HepG2 (cell line): ENCODE data around the gene HDLBP. TPM values are rescaled to one million over a fixed set of nuclear protein-coding genes. Genes with fewer than 3 reads are reported as not detected.
A peak's percentile ranks its signal among the peaks of the same experiment; 100 is the strongest.

Experiments
- CENPT ChIP-seq: sonication (generic); formaldehyde crosslinking; IDR thresholded peaks from 2 replicates; pipeline ENCODE4 v1.8.0; 2022; ENCODE audit warnings: low read depth, mild to moderate bottlenecking, moderate library complexity, missing genetic modification reagents
- FOSL2 ChIP-seq: sonication (generic); formaldehyde crosslinking; IDR thresholded peaks from 2 replicates; pipeline ENCODE4 v1.4.0; 2020; ENCODE audit warnings: missing genetic modification reagents
- FOXP1 ChIP-seq, 2 experiments: fragments of 450-650 bp in 1 of 2; IDR thresholded peaks; 2 replicates each; pipeline ENCODE4 v1.6.1; 2017 to 2018; ENCODE audit warnings: antibody characterized with exemption in 1 of 2
- GPN1 ChIP-seq: sonication (generic); formaldehyde crosslinking; IDR thresholded peaks from 2 replicates; pipeline ENCODE4 v1.5.1; 2020; ENCODE audit warnings: missing genetic modification reagents, borderline replicate concordance
- HDAC2 ChIP-seq: sonication (generic); formaldehyde crosslinking; IDR thresholded peaks from 2 replicates; pipeline ENCODE4 v1.4.0; 2020; ENCODE audit warnings: missing genetic modification reagents
- HNRNPK ChIP-seq: fragments of 200-400 bp; formaldehyde crosslinking; IDR thresholded peaks from 2 replicates; pipeline ENCODE4 v1.6.1; 2018; ENCODE audit warnings: low read length, low read depth, moderate library complexity, mild to moderate bottlenecking; ENCODE audit not compliant: poor library complexity, severe bottlenecking
- MBNL3 ChIP-seq: fragments of 250-450 bp; sonication (Bioruptor Pico); conservative IDR thresholded peaks from 2 replicates; pipeline ENCODE4 v1.8.0; 2022; ENCODE audit warnings: mild to moderate bottlenecking, inconsistent platforms
- MXI1 ChIP-seq: IDR thresholded peaks from 3 replicates; pipeline ENCODE4 v1.6.1; 2012; ENCODE audit warnings: low read depth, low read length, inconsistent platforms, borderline replicate concordance
- NONO ChIP-seq, 2 experiments: fragments of 450-650 bp in 1 of 2; sonication (generic) in 1 of 2; formaldehyde crosslinking in 1 of 2; IDR thresholded peaks in 1 of 2; conservative IDR thresholded peaks in 1 of 2; 2 replicates each; pipeline versions ENCODE4 v1.6.1 to v1.8.0; 2017 to 2022; ENCODE audit warnings: mild to moderate bottlenecking in 1 of 2, missing genetic modification reagents in 1 of 2, moderate library complexity in 1 of 2
- PHF21A ChIP-seq: sonication (generic); formaldehyde crosslinking; IDR thresholded peaks from 2 replicates; pipeline ENCODE4 v1.5.0; 2020; ENCODE audit warnings: mild to moderate bottlenecking, missing genetic modification reagents
- RBM22 ChIP-seq: fragments of 200-400 bp; formaldehyde crosslinking; optimal IDR thresholded peaks from 2 replicates; pipeline ENCODE3; 2017; ENCODE audit warnings: mild to moderate bottlenecking, low read length, moderate library complexity
- SMAD3 ChIP-seq: sonication (generic); formaldehyde crosslinking; IDR thresholded peaks from 2 replicates; pipeline ENCODE4 v1.4.0; 2020; ENCODE audit warnings: missing genetic modification reagents
- SP2 ChIP-seq: sonication (generic); formaldehyde crosslinking; IDR thresholded peaks from 2 replicates; pipeline ENCODE4 v1.5.1; 2020; ENCODE audit warnings: mild to moderate bottlenecking, missing genetic modification reagents
- TCF7 ChIP-seq: sonication (generic); IDR thresholded peaks from 2 replicates; pipeline ENCODE4 v1.6.1; 2016; ENCODE audit warnings: antibody characterized with exemption, low read depth
- TMF1 ChIP-seq: sonication (generic); formaldehyde crosslinking; IDR thresholded peaks from 2 replicates; pipeline ENCODE4 v1.8.1; 2022; ENCODE audit warnings: low read depth, missing genetic modification reagents
- ZC3H13 ChIP-seq: sonication (generic); formaldehyde crosslinking; IDR thresholded peaks from 2 replicates; pipeline ENCODE4 v1.8.1; 2023; ENCODE audit warnings: mild to moderate bottlenecking, missing genetic modification reagents, moderate library complexity
- ZMYM3 ChIP-seq: sonication (generic); formaldehyde crosslinking; IDR thresholded peaks from 2 replicates; pipeline ENCODE4 v1.5.1; 2020; ENCODE audit warnings: mild to moderate bottlenecking, missing genetic modification reagents
- ZNF235 ChIP-seq: sonication (generic); formaldehyde crosslinking; IDR thresholded peaks from 2 replicates; pipeline ENCODE4 v1.8.1; 2023; ENCODE audit warnings: mild to moderate bottlenecking, missing genetic modification reagents, borderline replicate concordance
- ZNF556 ChIP-seq: sonication (generic); formaldehyde crosslinking; IDR thresholded peaks from 2 replicates; pipeline ENCODE4 v1.4.0; 2020; ENCODE audit warnings: mild to moderate bottlenecking, missing genetic modification reagents, borderline replicate concordance
- ZNF879 ChIP-seq: sonication (generic); formaldehyde crosslinking; IDR thresholded peaks from 2 replicates; pipeline ENCODE4 v1.8.1; 2023; ENCODE audit warnings: missing genetic modification reagents
- ZSCAN25 ChIP-seq: sonication (generic); formaldehyde crosslinking; IDR thresholded peaks from 2 replicates; pipeline ENCODE4 v1.8.0; 2022; ENCODE audit warnings: mild to moderate bottlenecking, missing genetic modification reagents
- polyA plus RNA-seq, 8 experiments: library from polyadenylated mRNA; depleted of rRNA in 3 of 8; stranded (reverse) in 7 of 8; unstranded in 1 of 8; fragments of >200 nt; fragmentation: Illumina TruSeq in 4 of 8; extraction: Trizol in 4 of 8; gene quantifications; 2 replicates each; pipeline versions ENCODE4 v1.2.1 to v1.2.3, GENCODE V29; 2011 to 2016; ENCODE audit warnings: low read depth in 4 of 8, missing spikeins in 1 of 8, mixed read lengths in 1 of 8; ENCODE audit not compliant: insufficient read depth in 1 of 8
- total RNA-seq, 5 experiments: library from RNA; depleted of rRNA; stranded (reverse); fragments of >200 nt; fragmentation: Illumina TruSeq; extraction: Trizol; gene quantifications; 2 replicates each; pipeline ENCODE4 v1.2.3, GENCODE V29; 2016; ENCODE audit warnings: low read depth in 1 of 5
- TF ChIP-seq, protein P1 (sequence below): sonication (generic); formaldehyde crosslinking; IDR thresholded peaks from 2 replicates; pipeline ENCODE4 v1.5.0; 2020; ENCODE audit warnings: mild to moderate bottlenecking, missing genetic modification reagents
- TF ChIP-seq, protein P2 (sequence below): sonication (generic); formaldehyde crosslinking; conservative IDR thresholded peaks from 2 replicates; pipeline ENCODE4 v1.8.0; 2022; ENCODE audit warnings: missing genetic modification reagents
- TF ChIP-seq, protein P3 (sequence below): sonication (generic); formaldehyde crosslinking; conservative IDR thresholded peaks from 2 replicates; pipeline ENCODE4 v1.8.0; 2022; ENCODE audit warnings: mild to moderate bottlenecking, moderate library complexity, missing genetic modification reagents

The HDLBP gene
- total and polyA plus RNA-seq, 2 of the 13 experiments (the other 11 are each of a cell fraction or from before 2014, with no cell fraction given): 464 to 707 TPM

DNA sequence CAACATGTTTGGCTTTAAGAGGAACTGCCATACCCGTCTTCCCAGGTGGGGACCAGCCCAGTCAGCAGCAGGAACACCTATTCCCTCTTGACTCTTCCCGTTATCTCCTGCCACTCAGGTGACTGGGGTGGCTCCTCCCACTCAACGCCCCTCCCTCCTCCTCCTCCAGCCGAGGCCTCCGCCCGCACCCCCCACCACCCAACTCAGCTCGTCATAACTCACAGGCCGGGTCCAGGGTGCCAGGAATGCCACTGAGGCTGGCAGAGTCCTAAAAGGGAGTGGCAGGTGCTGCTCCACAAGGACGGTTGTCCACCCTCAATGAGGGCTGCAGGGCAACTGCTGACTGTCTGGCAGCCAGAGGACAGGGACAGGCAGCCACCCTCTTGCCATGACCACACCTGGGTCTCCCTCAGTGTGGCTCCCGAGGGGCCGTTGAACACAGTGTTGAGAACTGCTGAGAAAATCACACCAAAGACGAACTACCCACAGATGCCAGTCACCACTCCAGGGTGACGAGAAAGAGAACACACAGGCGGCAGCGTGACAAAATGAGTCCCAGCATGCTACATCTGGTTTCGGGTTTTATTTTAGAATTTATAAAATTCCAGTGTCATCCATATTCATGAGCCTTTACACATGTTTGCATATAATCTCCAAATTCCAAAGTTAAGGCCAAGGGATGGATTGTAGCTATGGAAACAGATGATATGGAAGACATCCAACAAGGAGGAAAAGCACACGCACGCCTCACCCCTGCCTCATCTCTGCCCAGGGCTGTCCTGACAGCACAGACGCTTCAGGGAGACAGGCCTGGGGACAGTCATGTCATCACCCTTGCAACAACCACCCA is 88.5 kb downstream of the HDLBP start (continued):
- TF ChIP-seq, protein P1, sequence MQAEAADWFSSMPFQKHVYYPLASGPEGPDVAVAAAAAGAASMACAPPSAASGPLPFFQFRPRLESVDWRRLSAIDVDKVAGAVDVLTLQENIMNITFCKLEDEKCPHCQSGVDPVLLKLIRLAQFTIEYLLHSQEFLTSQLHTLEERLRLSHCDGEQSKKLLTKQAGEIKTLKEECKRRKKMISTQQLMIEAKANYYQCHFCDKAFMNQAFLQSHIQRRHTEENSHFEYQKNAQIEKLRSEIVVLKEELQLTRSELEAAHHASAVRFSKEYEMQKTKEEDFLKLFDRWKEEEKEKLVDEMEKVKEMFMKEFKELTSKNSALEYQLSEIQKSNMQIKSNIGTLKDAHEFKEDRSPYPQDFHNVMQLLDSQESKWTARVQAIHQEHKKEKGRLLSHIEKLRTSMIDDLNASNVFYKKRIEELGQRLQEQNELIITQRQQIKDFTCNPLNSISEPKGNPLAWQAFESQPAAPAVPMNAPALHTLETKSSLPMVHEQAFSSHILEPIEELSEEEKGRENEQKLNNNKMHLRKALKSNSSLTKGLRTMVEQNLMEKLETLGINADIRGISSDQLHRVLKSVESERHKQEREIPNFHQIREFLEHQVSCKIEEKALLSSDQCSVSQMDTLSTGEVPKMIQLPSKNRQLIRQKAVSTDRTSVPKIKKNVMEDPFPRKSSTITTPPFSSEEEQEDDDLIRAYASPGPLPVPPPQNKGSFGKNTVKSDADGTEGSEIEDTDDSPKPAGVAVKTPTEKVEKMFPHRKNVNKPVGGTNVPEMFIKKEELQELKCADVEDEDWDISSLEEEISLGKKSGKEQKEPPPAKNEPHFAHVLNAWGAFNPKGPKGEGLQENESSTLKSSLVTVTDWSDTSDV (CRISPR knock-in tag): no peak
- TF ChIP-seq, protein P2, sequence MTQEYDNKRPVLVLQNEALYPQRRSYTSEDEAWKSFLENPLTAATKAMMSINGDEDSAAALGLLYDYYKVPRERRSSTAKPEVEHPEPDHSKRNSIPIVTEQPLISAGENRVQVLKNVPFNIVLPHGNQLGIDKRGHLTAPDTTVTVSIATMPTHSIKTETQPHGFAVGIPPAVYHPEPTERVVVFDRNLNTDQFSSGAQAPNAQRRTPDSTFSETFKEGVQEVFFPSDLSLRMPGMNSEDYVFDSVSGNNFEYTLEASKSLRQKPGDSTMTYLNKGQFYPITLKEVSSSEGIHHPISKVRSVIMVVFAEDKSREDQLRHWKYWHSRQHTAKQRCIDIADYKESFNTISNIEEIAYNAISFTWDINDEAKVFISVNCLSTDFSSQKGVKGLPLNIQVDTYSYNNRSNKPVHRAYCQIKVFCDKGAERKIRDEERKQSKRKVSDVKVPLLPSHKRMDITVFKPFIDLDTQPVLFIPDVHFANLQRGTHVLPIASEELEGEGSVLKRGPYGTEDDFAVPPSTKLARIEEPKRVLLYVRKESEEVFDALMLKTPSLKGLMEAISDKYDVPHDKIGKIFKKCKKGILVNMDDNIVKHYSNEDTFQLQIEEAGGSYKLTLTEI (CRISPR knock-in tag): no peak
- TF ChIP-seq CENPT (CRISPR knock-in tag) (0 out of 2 replicates have a peak, but pooled peaks have one; percentile 18), ZC3H13 (CRISPR knock-in tag) (peak; percentile 30; the same call in 1 of the 2 replicates), NONO (IDR thresholded peaks at IDR 0.05) (no peak), NONO (CRISPR knock-in tag; conservative IDR thresholded peaks at IDR 0.05) (no peak), HDAC2 (no peak), MBNL3 (CRISPR knock-in tag) (no peak), ZMYM3 (CRISPR knock-in tag) (no peak), MXI1 (no peak), ZSCAN25 (CRISPR knock-in tag) (peak; percentile 89), FOXP1 (IDR thresholded peaks at IDR 0.05) (no peak), FOXP1 (CRISPR knock-in tag; IDR thresholded peaks at IDR 0.05) (no peak), SP2 (CRISPR knock-in tag) (no peak), TCF7 (no peak), PHF21A (no peak), GPN1 (no peak), ZNF879 (CRISPR knock-in tag) (no peak), ZNF556 (CRISPR knock-in tag) (no peak), ZNF235 (CRISPR knock-in tag) (no peak), TMF1 (CRISPR knock-in tag) (no peak), HNRNPK (no peak), SMAD3 (no peak), FOSL2 (CRISPR knock-in tag) (no peak), RBM22 (peak; percentile 7)
- TF ChIP-seq, protein P3, sequence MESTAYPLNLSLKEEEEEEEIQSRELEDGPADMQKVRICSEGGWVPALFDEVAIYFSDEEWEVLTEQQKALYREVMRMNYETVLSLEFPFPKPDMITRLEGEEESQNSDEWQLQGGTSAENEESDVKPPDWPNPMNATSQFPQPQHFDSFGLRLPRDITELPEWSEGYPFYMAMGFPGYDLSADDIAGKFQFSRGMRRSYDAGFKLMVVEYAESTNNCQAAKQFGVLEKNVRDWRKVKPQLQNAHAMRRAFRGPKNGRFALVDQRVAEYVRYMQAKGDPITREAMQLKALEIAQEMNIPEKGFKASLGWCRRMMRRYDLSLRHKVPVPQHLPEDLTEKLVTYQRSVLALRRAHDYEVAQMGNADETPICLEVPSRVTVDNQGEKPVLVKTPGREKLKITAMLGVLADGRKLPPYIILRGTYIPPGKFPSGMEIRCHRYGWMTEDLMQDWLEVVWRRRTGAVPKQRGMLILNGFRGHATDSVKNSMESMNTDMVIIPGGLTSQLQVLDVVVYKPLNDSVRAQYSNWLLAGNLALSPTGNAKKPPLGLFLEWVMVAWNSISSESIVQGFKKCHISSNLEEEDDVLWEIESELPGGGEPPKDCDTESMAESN (CRISPR knock-in tag): 0 out of 2 replicates have a peak, but pooled peaks have one; percentile 34
